Common myeloid progenitor, CD34-positive (primary cell): ENCODE results near the gene INMT.

Experiments
- CTCF ChIA-PET: fragments of 350-600 bp; sonication (Branson Sonifier 250); formaldehyde crosslinking; loops from one replicate; lab custom pipeline; 2021; ENCODE audit warnings: antibody characterized with exemption; lab: Charles Lee
- POLR2A ChIA-PET: fragments of 350-600 bp; sonication (Branson Sonifier 250); formaldehyde crosslinking; loops from one replicate; lab custom pipeline; 2021; ENCODE audit warnings: antibody characterized with exemption; lab: Charles Lee
- DNase-seq, 3 donors: peaks; one replicate each; pipeline versions ENCODE4 v3.0.0 to v3.0.0-alpha.2; 2013
- H3K27ac ChIP-seq, 2 experiments: 1 replicate in 1 of 2; 2 replicates in 1 of 2; pipeline ENCODE4 v1.7.0; 2013; ENCODE audit warnings: inconsistent platforms in 2 of 2, low read length in 2 of 2, mild to moderate bottlenecking in 2 of 2, low read depth in 1 of 2, moderate library complexity in 1 of 2; ENCODE audit not compliant: severe bottlenecking in 2 of 2, insufficient read depth in 1 of 2, poor library complexity in 1 of 2
- H3K27me3 ChIP-seq, 5 experiments: replicated peaks in 2 of 5; 1 replicate in 3 of 5; 2 replicates in 2 of 5; pipeline versions ENCODE4 v1.6.1 to v1.7.0; 2013; ENCODE audit warnings: low read length in 4 of 5, mild to moderate bottlenecking in 2 of 5, moderate library complexity in 2 of 5, inconsistent platforms in 1 of 5; ENCODE audit not compliant: insufficient read depth in 5 of 5, control insufficient read depth in 4 of 5
- H3K36me3 ChIP-seq, 4 experiments: 1 replicate in 2 of 4; 2 replicates in 2 of 4; pipeline versions ENCODE4 v1.6.1 to v1.7.0; 2013; ENCODE audit warnings: low read length in 3 of 4, control low read depth in 1 of 4, mild to moderate bottlenecking in 1 of 4; ENCODE audit not compliant: control insufficient read depth in 4 of 4, insufficient read depth in 4 of 4
- H3K4me1 ChIP-seq, 4 experiments: 1 replicate in 3 of 4; 2 replicates in 1 of 4; pipeline versions ENCODE4 v1.6.1 to v1.7.1; 2013; ENCODE audit warnings: low read length in 3 of 4, mild to moderate bottlenecking in 3 of 4, control low read depth in 1 of 4, inconsistent platforms in 1 of 4, moderate library complexity in 1 of 4; ENCODE audit not compliant: control insufficient read depth in 4 of 4, insufficient read depth in 4 of 4; ENCODE audit errors: control extremely low read depth in 1 of 4
- H3K4me3 ChIP-seq, 7 experiments: 1 replicate in 4 of 7; 2 replicates in 3 of 7; pipeline versions ENCODE4 v1.5.1 to v1.7.0; 2013; ENCODE audit warnings: mild to moderate bottlenecking in 7 of 7, low read length in 6 of 7, moderate library complexity in 6 of 7, inconsistent platforms in 2 of 7, low read depth in 2 of 7, control low read depth in 1 of 7; ENCODE audit not compliant: insufficient read depth in 4 of 7, control insufficient read depth in 1 of 7; ENCODE audit errors: extremely low read depth in 1 of 7
- H3K9me3 ChIP-seq, 5 experiments: 1 replicate in 4 of 5; 2 replicates in 1 of 5; pipeline versions ENCODE4 v1.6.1 to v1.7.1; 2013; ENCODE audit warnings: low read length in 4 of 5, mild to moderate bottlenecking in 2 of 5, inconsistent platforms in 1 of 5, low read depth in 1 of 5, moderate library complexity in 1 of 5; ENCODE audit not compliant: control insufficient read depth in 4 of 5, insufficient read depth in 2 of 5; ENCODE audit errors: control extremely low read depth in 1 of 5
- WGBS: methylation state at CpG from one replicate; pipeline ENCODE4 v1.1.5; 2013; ENCODE audit not compliant: insufficient coverage; 5-methylcytosine and 5-hydroxymethylcytosine counted together

The INMT gene

DNA sequence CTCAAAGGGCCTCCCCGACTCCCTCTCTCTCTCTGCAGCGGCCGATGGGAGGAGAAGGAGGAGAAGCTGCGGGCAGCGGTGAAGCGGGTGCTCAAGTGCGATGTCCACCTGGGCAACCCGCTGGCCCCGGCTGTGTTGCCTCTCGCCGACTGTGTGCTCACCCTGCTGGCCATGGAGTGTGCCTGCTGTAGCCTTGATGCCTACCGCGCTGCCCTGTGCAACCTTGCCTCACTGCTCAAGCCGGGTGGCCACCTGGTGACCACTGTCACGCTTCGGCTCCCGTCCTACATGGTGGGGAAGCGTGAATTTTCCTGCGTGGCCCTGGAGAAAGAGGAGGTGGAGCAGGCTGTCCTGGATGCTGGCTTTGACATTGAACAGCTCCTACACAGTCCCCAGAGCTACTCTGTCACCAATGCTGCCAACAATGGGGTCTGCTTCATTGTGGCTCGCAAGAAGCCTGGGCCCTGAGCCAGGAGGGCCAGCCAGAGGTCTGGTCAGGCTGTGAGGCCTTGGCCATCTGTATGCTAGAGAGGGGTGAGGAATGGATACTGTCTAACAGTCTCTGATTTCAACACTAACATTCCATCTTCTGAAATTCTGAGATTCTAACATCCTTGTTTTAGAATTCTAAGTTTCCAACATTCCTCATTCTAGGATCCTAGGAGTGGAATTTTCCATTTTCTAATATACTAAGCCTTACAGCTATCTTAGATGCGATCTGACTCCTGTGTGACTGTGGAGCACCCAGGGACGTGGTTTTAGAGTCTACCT is 3.6 kb downstream of the INMT start:
- CTCF ChIA-PET = interaction anchor here (0.7 to 1.8 kb wide), 2 partner anchors 8 to 51 kb away, joined by 3 to 5 read pairs; no protein-coding TSS in a partner anchor
- H3K27ac ChIP-seq = no peak overlapping the region
- H3K4me1 ChIP-seq = no peaks in the 10 kb centered on the region
- H3K36me3 ChIP-seq = no peaks in the 10 kb centered on the region
- WGBS = 98% methylated on average over 8 of the region's 22 CpGs
- H3K27me3 ChIP-seq = no peaks in the 10 kb centered on the region
- H3K4me3 ChIP-seq = no peak overlapping the region
- DNase-seq = no peak
- H3K9me3 ChIP-seq = no peaks in the 10 kb centered on the region
- POLR2A ChIA-PET = no interaction called here

DNA sequence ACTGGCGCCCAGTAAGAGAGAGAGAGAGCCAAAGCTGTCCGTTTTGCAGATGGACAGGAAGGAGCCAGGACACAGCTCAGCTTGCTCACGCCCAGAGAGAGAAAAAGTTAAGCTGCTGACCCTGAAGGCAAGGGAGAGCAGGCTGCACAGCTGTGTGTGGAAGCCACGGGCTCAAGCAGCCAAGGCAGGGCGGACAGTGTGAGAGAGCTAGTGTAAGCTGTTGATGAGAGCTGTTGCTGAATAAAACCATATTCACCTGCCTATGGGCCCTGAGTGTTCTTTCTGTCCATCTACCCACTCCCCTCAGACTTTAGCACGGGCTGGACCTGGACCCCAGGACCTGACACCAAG is 5.4 kb downstream of the INMT start:
- H3K4me3 ChIP-seq = no peak overlapping the region
- H3K36me3 ChIP-seq = no peaks in the 10 kb centered on the region
- CTCF ChIA-PET = interaction anchor here (1.1 to 1.8 kb wide), 2 partner anchors 10 to 17 kb away, joined by 3 to 5 read pairs; no protein-coding TSS in a partner anchor
- no peak overlapping the region for H3K27ac ChIP-seq
- no peaks in the 10 kb centered on the region for H3K9me3 ChIP-seq
- DNase-seq = no peak
- POLR2A ChIA-PET = no interaction called here
- peaks cover 0 to 4% (median 0%) of the 10 kb centered on the region in 5 experiments for H3K27me3 ChIP-seq
- no peaks in the 10 kb centered on the region for H3K4me1 ChIP-seq
- 97% methylated on average over 3 of the region's 6 CpGs for WGBS

DNA sequence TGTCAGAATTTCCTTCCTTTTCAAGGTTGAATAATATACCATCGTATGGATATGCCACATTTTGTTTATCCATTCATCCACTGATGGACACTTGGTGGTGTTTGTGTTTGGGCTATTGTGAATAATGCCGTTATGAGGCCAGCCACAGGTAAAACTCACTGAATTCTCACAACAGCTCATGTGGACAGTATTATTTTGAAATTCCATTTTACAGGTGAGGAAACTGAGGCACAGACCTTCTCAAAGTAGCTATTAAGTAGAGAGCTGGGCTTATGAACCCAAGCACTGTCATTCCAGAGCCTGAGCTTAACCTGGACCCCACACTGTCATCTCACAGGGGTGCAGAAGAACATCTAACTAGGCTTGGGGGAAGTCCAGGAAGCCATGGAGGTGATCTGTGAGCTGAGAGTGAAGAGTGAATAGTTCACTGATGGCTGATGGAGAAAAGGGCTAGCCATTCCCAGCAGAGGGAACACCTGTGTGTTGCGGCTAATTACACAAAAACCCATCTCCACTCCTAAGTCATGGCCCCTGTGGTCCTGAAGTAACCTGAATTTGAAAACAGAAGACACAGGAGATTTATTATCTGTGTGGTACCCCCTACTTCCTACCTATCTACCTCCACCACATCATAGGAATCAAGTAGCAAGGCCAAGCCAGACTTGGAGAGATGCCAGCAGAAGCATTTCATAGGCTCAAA is 8.7 kb downstream of the INMT start:
- Histone ChIP-seq H3K27me3 (peaks cover 0 to 4% (median 0%) of the 10 kb centered on the region in 5 experiments), H3K9me3 (peaks cover 0 to 2% (median 0%) of the 10 kb centered on the region in 5 experiments), H3K36me3 (no peaks in the 10 kb centered on the region), H3K4me1 (no peaks in the 10 kb centered on the region), H3K27ac (no peak overlapping the region), H3K4me3 (no peak overlapping the region)
- DNase-seq = no peak
- ChIA-PET CTCF (interaction anchor here (1.0 to 1.3 kb wide), 2 partner anchors 16 to 18 kb away, joined by 3 read pairs; no protein-coding TSS in a partner anchor), POLR2A (no interaction called here)
- WGBS = no CpG with 5 or more reads among the region's 3 CpGs

- H3K27ac ChIP-seq = peak overlapping the region in 1 of 2 experiments; percentile 60
- no peaks in the 10 kb centered on the region for H3K36me3 ChIP-seq
- peak in 1 of 3 donors; percentile 15 for DNase-seq
- WGBS = 92% methylated on average over 8 of the region's 13 CpGs
- H3K9me3 ChIP-seq = peaks cover 0 to 2% (median 0%) of the 10 kb centered on the region in 5 experiments
- peaks cover 0 to 4% (median 0%) of the 10 kb centered on the region in 5 experiments for H3K27me3 ChIP-seq
- POLR2A ChIA-PET = no interaction called here
- no peak overlapping the region for H3K4me3 ChIP-seq
- no peaks in the 10 kb centered on the region for H3K4me1 ChIP-seq
- CTCF ChIA-PET = interaction anchor here (1.0 to 1.3 kb wide), 2 partner anchors 16 to 17 kb away, joined by 3 read pairs; no protein-coding TSS in a partner anchor
Measured at GRCh38 chr7:30761214-30762156, 9.6 kb downstream of the INMT start.

DNA sequence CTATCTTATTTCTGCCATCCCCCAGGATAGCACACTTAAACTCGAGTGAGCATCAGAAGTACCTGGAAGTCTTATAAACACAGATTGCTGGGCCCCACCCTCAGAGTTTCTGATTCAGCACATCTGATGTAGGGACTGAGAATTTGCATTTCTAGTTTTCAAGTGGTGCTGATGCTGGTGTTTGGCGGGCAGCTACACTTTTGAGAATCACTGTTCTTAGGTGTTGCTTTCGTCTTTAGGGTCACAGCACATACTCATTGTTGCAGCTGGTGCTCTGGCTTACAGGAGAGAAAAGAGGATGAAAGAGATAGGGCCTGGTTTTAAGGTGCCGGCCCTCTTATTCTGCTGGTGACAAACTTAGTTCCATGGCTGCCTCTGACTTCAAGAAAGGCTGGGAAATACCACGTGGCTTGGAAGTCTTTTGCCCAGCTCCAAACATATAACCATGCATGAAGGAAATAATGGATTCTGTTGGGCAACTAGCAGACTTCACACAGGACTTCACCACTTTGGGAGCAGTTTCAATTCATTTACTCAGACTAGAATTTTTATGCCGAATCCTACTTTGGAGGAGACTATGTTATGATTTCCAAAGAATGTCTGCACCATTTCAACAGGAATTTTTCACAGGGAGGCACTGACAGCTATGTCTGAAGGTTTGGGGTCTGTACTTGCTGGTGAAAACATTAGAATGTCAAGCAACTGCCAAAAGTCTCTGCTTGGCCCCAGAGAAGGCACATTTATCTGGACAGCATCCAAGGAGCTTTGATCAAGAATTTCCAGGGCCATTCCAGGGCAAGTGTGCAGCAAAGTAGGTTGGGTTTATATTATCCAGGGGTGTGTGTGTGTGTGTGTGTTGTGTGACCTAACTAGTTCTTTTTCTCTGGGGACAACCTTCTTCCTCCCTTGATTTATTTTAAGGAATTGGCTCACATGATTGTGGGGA is 12.4 kb downstream of the INMT start:
- Histone ChIP-seq H3K27me3 (peaks cover 0 to 6% (median 0%) of the 10 kb centered on the region in 5 experiments), H3K27ac (no peak overlapping the region), H3K4me1 (no peaks in the 10 kb centered on the region), H3K9me3 (peaks cover 0 to 2% (median 0%) of the 10 kb centered on the region in 5 experiments), H3K36me3 (no peaks in the 10 kb centered on the region), H3K4me3 (no peak overlapping the region)
- no peak for DNase-seq
- 96% methylated on average over 4 of the region's 6 CpGs for WGBS
- ChIA-PET CTCF (no interaction called here), POLR2A (no interaction called here)

DNA sequence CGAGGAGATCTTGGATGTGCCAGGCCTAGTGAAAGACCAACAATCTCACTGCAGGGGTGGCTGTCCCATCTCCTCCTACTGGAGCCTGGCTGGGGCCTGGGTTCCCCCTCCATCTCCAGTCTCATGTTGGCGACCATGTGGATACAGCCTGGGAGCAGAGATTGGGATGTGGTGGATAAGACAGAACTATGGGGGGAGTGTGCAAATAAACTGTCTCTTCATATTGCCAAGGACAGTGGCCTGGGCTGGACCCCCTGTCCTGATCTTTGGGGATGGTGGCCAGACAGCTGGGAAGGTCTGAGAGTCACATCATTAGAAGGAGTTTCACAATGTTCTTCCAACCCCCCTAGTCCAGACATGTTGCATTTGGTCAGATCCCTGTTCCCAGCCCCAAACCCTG is 13.5 kb downstream of the INMT start:
- Histone ChIP-seq H3K4me3 (no peak overlapping the region), H3K27me3 (peaks cover 0 to 6% (median 0%) of the 10 kb centered on the region in 5 experiments), H3K9me3 (peaks cover 0 to 2% (median 0%) of the 10 kb centered on the region in 5 experiments), H3K36me3 (no peaks in the 10 kb centered on the region), H3K27ac (no peak overlapping the region), H3K4me1 (no peaks in the 10 kb centered on the region)
- ChIA-PET CTCF (no interaction called here), POLR2A (no interaction called here)
- DNase-seq = no peak
- WGBS = 100% methylated on average over 1 of the region's 2 CpGs
